HG02885 (cell line): ENCODE measurements around the gene LPP.

Source experiments
- ATAC-seq: cut with Tn5 transposase; IDR thresholded peaks from one replicate; pipeline ENCODE4 v1.9.1; 2021; ENCODE audit warnings: mild to moderate bottlenecking; ENCODE audit not compliant: unreplicated experiment, poor library complexity

LPP gene

GRCh38 chr3:188380252-188380651 is 226.3 kb downstream of the LPP start:
- no peak for ATAC-seq

GRCh38 chr3:188380722-188381121 is 226.8 kb downstream of the LPP start:
- ATAC-seq = no peak

GRCh38 chr3:188383748-188384147 is 229.8 kb downstream of the LPP start:
- no peak for ATAC-seq

- no peak for ATAC-seq
These were observed 231.3 kb downstream of the LPP start for GRCh38 chr3:188385295-188385694.

- ATAC-seq = peak; percentile 99
These were observed 235.9 kb downstream of the LPP start for GRCh38 chr3:188389711-188390342.

- peak; percentile 21 for ATAC-seq
These were observed 236.4 kb downstream of the LPP start for GRCh38 chr3:188390343-188390718.

- ATAC-seq = no peak
These were observed 237.0 kb downstream of the LPP start for GRCh38 chr3:188390775-188391443.

GRCh38 chr3:188391592-188391991 is 237.6 kb downstream of the LPP start:
- ATAC-seq = no peak

- no peak for ATAC-seq
These were observed 238.1 kb downstream of the LPP start for GRCh38 chr3:188392076-188392475.

GRCh38 chr3:188394623-188395022 is 240.7 kb downstream of the LPP start:
- ATAC-seq = no peak

GRCh38 chr3:188396251-188396650 is 242.3 kb downstream of the LPP start:
- no peak for ATAC-seq

- no peak for ATAC-seq
These were observed 242.9 kb downstream of the LPP start for GRCh38 chr3:188396900-188397299.

GRCh38 chr3:188397766-188398705 is 244.1 kb downstream of the LPP start:
- ATAC-seq = no peak

GRCh38 chr3:188400494-188401243 is 246.7 kb downstream of the LPP start:
- peak; percentile 96 for ATAC-seq

GRCh38 chr3:188401244-188401993 is 247.5 kb downstream of the LPP start:
- no peak for ATAC-seq

- no peak for ATAC-seq
These were observed 248.3 kb downstream of the LPP start for GRCh38 chr3:188402229-188402628.

GRCh38 chr3:188403404-188403803 is 249.4 kb downstream of the LPP start:
- no peak for ATAC-seq

- no peak for ATAC-seq
These were observed 250.2 kb downstream of the LPP start for GRCh38 chr3:188404124-188404523.

- no peak for ATAC-seq
These were observed 250.7 kb downstream of the LPP start for GRCh38 chr3:188404701-188405100.
